H1 (cell line): ENCODE measurements around the gene P2RY13. TPM values are rescaled to one million over a fixed set of nuclear protein-coding genes. Genes with fewer than 3 reads are reported as not detected.

Source experiments
- CTCF ChIA-PET: fragments of 300-600 bp; sonication (Branson Sonifier 250); formaldehyde crosslinking; loops from one replicate; lab custom pipeline; 2021; ENCODE audit not compliant: partially characterized antibody; lab: Charles Lee
- POLR2A ChIA-PET: fragments of 300-600 bp; sonication (Branson Sonifier 250); formaldehyde crosslinking; loops from one replicate; lab custom pipeline; 2021; ENCODE audit warnings: inconsistent platforms; ENCODE audit not compliant: partially characterized antibody; lab: Charles Lee
- DNase-seq, 2 experiments: peaks; one replicate each; pipeline versions ENCODE4 v3.0.0 to v3.0.0-alpha.2; 2010 to 2022; ENCODE audit warnings: low spot score in 2 of 2, low read depth in 1 of 2, mixed read lengths in 1 of 2
- FAIRE-seq: peaks from 2 replicates; lab custom pipeline; 2011; peaks lifted over from hg19 to GRCh38; lab: Jason Lieb, UNC
- H2AFZ ChIP-seq: 2 replicates; pipeline ENCODE4 v1.8.1; 2012; ENCODE audit warnings: low read length, inconsistent platforms
- H2AK5ac ChIP-seq: 2 replicates; pipeline ENCODE4 v1.6.1; 2013; ENCODE audit warnings: low read depth, low read length
- H2BK120ac ChIP-seq: replicated peaks from 2 replicates; pipeline ENCODE3; 2013; ENCODE audit warnings: low read depth, low read length, inconsistent platforms
- H2BK12ac ChIP-seq: 2 replicates; pipeline ENCODE4 v1.6.1; 2013; ENCODE audit warnings: low read depth, low read length
- H2BK15ac ChIP-seq: 2 replicates; pipeline ENCODE4 v1.6.1; 2013; ENCODE audit warnings: low read length
- H2BK20ac ChIP-seq: 2 replicates; pipeline ENCODE4 v1.6.1; 2013; ENCODE audit warnings: low read length
- H2BK5ac ChIP-seq: 2 replicates; pipeline ENCODE4 v1.6.1; 2013; ENCODE audit warnings: low read depth, low read length
- H3K14ac ChIP-seq: 2 replicates; pipeline ENCODE4 v1.6.1; 2013; ENCODE audit warnings: inconsistent platforms; ENCODE audit not compliant: insufficient read length
- H3K18ac ChIP-seq: 2 replicates; pipeline ENCODE4 v1.6.1; 2013; ENCODE audit warnings: low read length; ENCODE audit errors: extremely low read depth
- H3K23ac ChIP-seq: 2 replicates; pipeline ENCODE4 v1.6.1; 2013; ENCODE audit warnings: inconsistent platforms; ENCODE audit not compliant: insufficient read length
- H3K23me2 ChIP-seq: 2 replicates; pipeline ENCODE4 v1.6.1; 2013; ENCODE audit warnings: low read depth, low read length
- H3K27ac ChIP-seq: 2 replicates; pipeline ENCODE4 v1.6.1; 2011; ENCODE audit warnings: low read depth, low read length, inconsistent platforms
- H3K27me3 ChIP-seq, 4 experiments: replicated peaks in 1 of 4; 1 replicate in 1 of 4; 2 replicates in 3 of 4; pipeline versions ENCODE4 v1.6.1 to v1.8.1; 2011 to 2013; ENCODE audit warnings: low read length in 3 of 4, mild to moderate bottlenecking in 3 of 4, inconsistent platforms in 2 of 4, mixed read lengths in 2 of 4, moderate library complexity in 1 of 4; ENCODE audit not compliant: control insufficient read depth in 3 of 4, insufficient read depth in 3 of 4; ENCODE audit errors: extremely low read depth in 1 of 4
- H3K36me3 ChIP-seq, 4 experiments: 2 replicates each; pipeline versions ENCODE4 v1.6.1 to v1.8.1; 2011 to 2013; ENCODE audit warnings: mild to moderate bottlenecking in 4 of 4, low read length in 3 of 4, moderate library complexity in 2 of 4, control low read depth in 1 of 4, inconsistent platforms in 1 of 4; ENCODE audit not compliant: insufficient read depth in 4 of 4, control insufficient read depth in 2 of 4
- H3K4ac ChIP-seq: replicated peaks from 2 replicates; pipeline ENCODE3; 2013; ENCODE audit warnings: low read length, low read depth, mixed read lengths, inconsistent platforms; ENCODE audit not compliant: insufficient read length
- H3K4me1 ChIP-seq, 4 experiments: replicated peaks in 1 of 4; 1 replicate in 1 of 4; 2 replicates in 3 of 4; pipeline versions ENCODE4 v1.6.1 to v1.8.1; 2011 to 2013; ENCODE audit warnings: low read length in 3 of 4, inconsistent platforms in 2 of 4, mixed read lengths in 1 of 4; ENCODE audit not compliant: insufficient read depth in 4 of 4, control insufficient read depth in 3 of 4
- H3K4me2 ChIP-seq, 2 experiments: 2 replicates each; pipeline versions ENCODE4 v1.6.1 to v1.8.1; 2011 to 2013; ENCODE audit warnings: low read depth in 2 of 2, low read length in 2 of 2, control low read depth in 1 of 2, inconsistent platforms in 1 of 2, mild to moderate bottlenecking in 1 of 2; ENCODE audit not compliant: insufficient read depth in 1 of 2
- H3K4me3 ChIP-seq, 4 experiments: fragments of 200-600, 300-600 bp in 1 of 4; sonication (generic), shearing (Covaris generic), sonication (Bioruptor Twin) in 1 of 4; 2 replicates each; pipeline versions ENCODE4 v1.5.1 to v1.8.1; 2011 to 2016; ENCODE audit warnings: low read length in 4 of 4, low read depth in 3 of 4, control low read depth in 2 of 4, inconsistent platforms in 2 of 4, mild to moderate bottlenecking in 2 of 4, mixed read lengths in 1 of 4, moderate library complexity in 1 of 4; ENCODE audit not compliant: insufficient read depth in 2 of 4; ENCODE audit errors: extremely low read depth in 1 of 4
- H3K56ac ChIP-seq: replicated peaks from 2 replicates; pipeline ENCODE3; 2013; ENCODE audit warnings: low read depth, mild to moderate bottlenecking, mixed read lengths, low read length, inconsistent platforms; ENCODE audit not compliant: insufficient read length
- H3K79me1 ChIP-seq: 2 replicates; pipeline ENCODE4 v1.6.1; 2013; ENCODE audit warnings: low read depth, low read length, control low read depth
- H3K79me2 ChIP-seq, 2 experiments: 2 replicates each; pipeline versions ENCODE4 v1.6.1 to v1.8.1; 2012 to 2013; ENCODE audit warnings: low read length in 2 of 2, mild to moderate bottlenecking in 2 of 2, inconsistent platforms in 1 of 2; ENCODE audit not compliant: insufficient read depth in 2 of 2, control insufficient read depth in 1 of 2
- H3K9ac ChIP-seq, 4 experiments: replicated peaks in 1 of 4; 1 replicate in 1 of 4; 2 replicates in 3 of 4; pipeline versions ENCODE4 v1.6.1 to v1.8.1; 2011 to 2013; ENCODE audit warnings: low read depth in 3 of 4, low read length in 3 of 4, control low read depth in 2 of 4, mild to moderate bottlenecking in 2 of 4, moderate library complexity in 2 of 4, inconsistent platforms in 1 of 4; ENCODE audit errors: extremely low read depth in 1 of 4
- H3K9me3 ChIP-seq, 2 experiments: 2 replicates each; pipeline versions ENCODE4 v1.6.1 to v1.8.1; 2012 to 2013; ENCODE audit warnings: mild to moderate bottlenecking in 2 of 2, moderate library complexity in 2 of 2, control low read depth in 1 of 2, inconsistent platforms in 1 of 2, low read depth in 1 of 2, low read length in 1 of 2, mixed read lengths in 1 of 2; ENCODE audit not compliant: insufficient read depth in 2 of 2
- H4K20me1 ChIP-seq, 2 experiments: replicated peaks in 1 of 2; 2 replicates each; pipeline versions ENCODE3 to v1.8.1; 2011 to 2013; ENCODE audit warnings: inconsistent platforms in 2 of 2, low read length in 2 of 2, mild to moderate bottlenecking in 1 of 2; ENCODE audit not compliant: insufficient read depth in 2 of 2, control insufficient read depth in 1 of 2
- H4K5ac ChIP-seq: 2 replicates; pipeline ENCODE4 v1.6.1; 2013; ENCODE audit warnings: low read length, low read depth, mixed read lengths, inconsistent platforms; ENCODE audit not compliant: insufficient read length
- H4K8ac ChIP-seq: 2 replicates; pipeline ENCODE4 v1.8.0; 2013; ENCODE audit warnings: mild to moderate bottlenecking, moderate library complexity, low read length, inconsistent platforms; ENCODE audit not compliant: insufficient read depth; ENCODE audit errors: extremely low read depth
- H4K91ac ChIP-seq: replicated peaks from 2 replicates; pipeline ENCODE3; 2013; ENCODE audit warnings: low read length, mixed read lengths, inconsistent platforms; ENCODE audit not compliant: insufficient read length
- BACH1 ChIP-seq: IDR thresholded peaks from 2 replicates; pipeline ENCODE4 v1.6.1; 2012; ENCODE audit warnings: low read length, improper control_type of control experiment
- CBX5 ChIP-seq: fragments of 300-800, 300-1000 bp; sonication (generic); IDR thresholded peaks from 2 replicates; pipeline ENCODE4 v1.7.1; 2016; ENCODE audit warnings: antibody characterized with exemption, low read length, low read depth
- CREB1 ChIP-seq: IDR thresholded peaks from 2 replicates; pipeline ENCODE4 v1.6.1; 2012; ENCODE audit warnings: inconsistent platforms
- GABPA ChIP-seq: IDR thresholded peaks from 2 replicates; pipeline ENCODE4 v1.6.1; 2011; ENCODE audit warnings: mild to moderate bottlenecking, low read length, moderate library complexity, borderline replicate concordance; ENCODE audit not compliant: insufficient read depth
- HDAC2 ChIP-seq, 2 experiments: fragments of 300-600 bp in 1 of 2; sonication (generic) in 1 of 2; IDR thresholded peaks; 2 replicates each; pipeline ENCODE4 v1.6.1; 2011 to 2012; ENCODE audit warnings: low read depth in 2 of 2, low read length in 2 of 2, mild to moderate bottlenecking in 2 of 2, moderate library complexity in 2 of 2, borderline replicate concordance in 1 of 2, inconsistent platforms in 1 of 2
- KDM5A ChIP-seq: fragments of 200-600 bp; IDR thresholded peaks from 2 replicates; pipeline ENCODE4 v1.7.1; 2012; ENCODE audit warnings: mild to moderate bottlenecking, low read length, inconsistent platforms, mixed read lengths
- SIRT6 ChIP-seq: IDR thresholded peaks from one replicate; pipeline ENCODE4 v1.7.1; 2012; ENCODE audit warnings: low read length, inconsistent platforms
- SP4 ChIP-seq: IDR thresholded peaks from 2 replicates; pipeline ENCODE4 v1.6.1; 2012; ENCODE audit warnings: low read length, inconsistent platforms
- SRF ChIP-seq: IDR thresholded peaks from 2 replicates; pipeline ENCODE4 v1.6.1; 2011; ENCODE audit warnings: mild to moderate bottlenecking, low read depth, low read length, moderate library complexity
- TAF7 ChIP-seq: optimal IDR thresholded peaks from 2 replicates; pipeline ENCODE3; 2011; ENCODE audit warnings: low read depth, mild to moderate bottlenecking, inconsistent platforms, low read length, moderate library complexity, borderline replicate concordance
- TEAD4 ChIP-seq: IDR thresholded peaks from 2 replicates; pipeline ENCODE4 v1.6.1; 2012; ENCODE audit warnings: low read depth, low read length, inconsistent platforms, mixed read lengths
- ZNF274 ChIP-seq: IDR thresholded peaks from 2 replicates; pipeline ENCODE4 v1.7.0; 2012; ENCODE audit warnings: low read length, borderline replicate concordance; ENCODE audit errors: extremely low read depth
- WGBS, 2 experiments: shearing (Covaris generic) in 1 of 2; methylation state at CpG; one replicate each; pipeline versions ENCODE4 v1.1.6 to v1.1.7; 2013 to 2015; ENCODE audit warnings: low lambda C conversion rate in 2 of 2, mixed read lengths in 2 of 2, inconsistent platforms in 1 of 2, low coverage in 1 of 2, missing lambda C conversion rate in 1 of 2; ENCODE audit not compliant: insufficient replicate concordance in 2 of 2, insufficient coverage in 1 of 2, insufficient read length in 1 of 2; ENCODE audit errors: extremely low coverage in 1 of 2, missing lambda C conversion rate in 1 of 2; 5-methylcytosine and 5-hydroxymethylcytosine counted together
- polyA plus RNA-seq, 7 experiments: library from polyadenylated mRNA; depleted of rRNA in 3 of 7; stranded (reverse) in 5 of 7; unstranded in 2 of 7; fragments of >200 nt in 5 of 7; fragments of 200-250 nt in 2 of 7; gene quantifications; 1 replicate in 5 of 7; 2 replicates in 1 of 7; 4 replicates in 1 of 7; pipeline versions ENCODE4 v1.2.1 to v1.2.3, GENCODE V29; 2011 to 2013; ENCODE audit warnings: missing spikeins in 2 of 7, mixed read lengths in 2 of 7
- total RNA-seq: library from RNA; stranded (reverse); fragmentation: NEBNext Ultra II Directional; extraction: Animal tissue kit (Norgen Biotek cat#: 25700); gene quantifications from 2 replicates; pipeline ENCODE4 v1.2.1, GENCODE V29; 2021

The P2RY13 gene
- total and polyA plus RNA-seq, 2 of the 8 experiments (the other 6 are each of a cell fraction or from before 2014, with no cell fraction given) = not detected

GRCh38 chr3:151318991-151319390 is 10.4 kb downstream of the P2RY13 start:
- POLR2A ChIA-PET = interaction anchor here (0.8 kb wide), 1 partner anchor 14 kb away, joined by 3 read pairs; no protein-coding TSS in a partner anchor
- Histone ChIP-seq H3K23me2 (no peaks in the 10 kb centered on the region), H3K79me2 (no peaks in the 10 kb centered on the region), H3K14ac (no peak overlapping the region), H4K91ac (no peak overlapping the region), H3K9me3 (no peaks in the 10 kb centered on the region), H4K5ac (no peak overlapping the region), H2BK120ac (no peak overlapping the region), H2AFZ (no peak overlapping the region), H3K4ac (no peak overlapping the region), H2BK15ac (no peak overlapping the region), H3K4me3 (no peak overlapping the region), H3K4me1 (peaks cover 0 to 5% (median 4%) of the 10 kb centered on the region in 4 experiments; a peak in 4 of 7 replicates), H4K20me1 (no peaks in the 10 kb centered on the region), H2BK12ac (no peak overlapping the region), H4K8ac (no peak overlapping the region), H3K36me3 (no peaks in the 10 kb centered on the region), H3K9ac (no peak overlapping the region), H3K18ac (no peak overlapping the region), H2AK5ac (no peak overlapping the region), H3K4me2 (no peak overlapping the region), H2BK5ac (no peak overlapping the region), H3K27me3 (no peaks in the 10 kb centered on the region), H3K27ac (no peak overlapping the region), H3K23ac (no peak overlapping the region), H2BK20ac (no peak overlapping the region), H3K56ac (no peak overlapping the region), H3K79me1 (no peaks in the 10 kb centered on the region)
- DNase-seq = no peak
- WGBS, 2 experiments = 90% methylated on average over 7 of the region's 7 CpGs; no CpG with 5 or more reads in 1 of the 2 experiments
- no peak for FAIRE-seq
- TF ChIP-seq GABPA (no peak), BACH1 (no peak), SRF (no peak), ZNF274 (no peak), SIRT6 (no peak), CBX5 (no peak), TEAD4 (no peak), HDAC2 (IDR thresholded peaks at IDR 0.05; ENCODE audit: borderline replicate concordance in 1 of 2, low read depth in 2 of 2, low read length in 2 of 2) (no peak), KDM5A (no peak), SP4 (no peak), TAF7 (no peak), CREB1 (no peak)
- CTCF ChIA-PET = interaction anchor here (0.6 to 1.1 kb wide), 6 partner anchors 8 to 20 kb away, joined by 3 to 7 read pairs (median 4); no protein-coding TSS in a partner anchor
